ENCODE results near the gene PPIP5K2.

Gene PPIP5K2

DNA sequence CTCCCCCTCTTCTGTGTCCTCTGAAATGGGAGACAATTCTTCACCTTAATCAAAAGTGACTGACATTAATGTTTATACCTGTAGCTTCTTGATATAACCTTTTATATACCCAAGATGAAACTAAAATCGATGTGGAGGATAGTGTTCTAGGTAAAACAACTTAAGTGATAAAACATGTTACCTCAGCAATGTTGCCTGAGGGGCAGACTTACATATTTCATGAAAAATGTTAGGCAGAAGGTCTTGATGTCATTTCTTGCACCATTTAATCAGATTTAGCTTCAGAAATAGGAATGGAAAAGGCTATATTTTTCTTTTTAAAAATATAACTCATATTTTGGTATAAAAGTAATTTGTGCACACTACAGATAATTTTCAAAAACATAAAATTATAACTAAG is 115.8 kb downstream of the PPIP5K2 start:
- TF ChIP-seq, protein P1, sequence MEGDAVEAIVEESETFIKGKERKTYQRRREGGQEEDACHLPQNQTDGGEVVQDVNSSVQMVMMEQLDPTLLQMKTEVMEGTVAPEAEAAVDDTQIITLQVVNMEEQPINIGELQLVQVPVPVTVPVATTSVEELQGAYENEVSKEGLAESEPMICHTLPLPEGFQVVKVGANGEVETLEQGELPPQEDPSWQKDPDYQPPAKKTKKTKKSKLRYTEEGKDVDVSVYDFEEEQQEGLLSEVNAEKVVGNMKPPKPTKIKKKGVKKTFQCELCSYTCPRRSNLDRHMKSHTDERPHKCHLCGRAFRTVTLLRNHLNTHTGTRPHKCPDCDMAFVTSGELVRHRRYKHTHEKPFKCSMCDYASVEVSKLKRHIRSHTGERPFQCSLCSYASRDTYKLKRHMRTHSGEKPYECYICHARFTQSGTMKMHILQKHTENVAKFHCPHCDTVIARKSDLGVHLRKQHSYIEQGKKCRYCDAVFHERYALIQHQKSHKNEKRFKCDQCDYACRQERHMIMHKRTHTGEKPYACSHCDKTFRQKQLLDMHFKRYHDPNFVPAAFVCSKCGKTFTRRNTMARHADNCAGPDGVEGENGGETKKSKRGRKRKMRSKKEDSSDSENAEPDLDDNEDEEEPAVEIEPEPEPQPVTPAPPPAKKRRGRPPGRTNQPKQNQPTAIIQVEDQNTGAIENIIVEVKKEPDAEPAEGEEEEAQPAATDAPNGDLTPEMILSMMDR (IDR thresholded peaks at IDR 0.05; ENCODE audit: low read depth, low read length, missing control alignments) = no peak
- DNase-seq (ENCODE audit: low read depth) = no peak
- H3K4me3 ChIP-seq (ENCODE audit: low read depth, low read length) = no peak overlapping the region

GRCh38 chr5:103237778-103238177 is 117.7 kb downstream of the PPIP5K2 start:
- DNase-seq (ENCODE audit: low read depth) = no peak
- TF ChIP-seq, protein P1 (IDR thresholded peaks at IDR 0.05; ENCODE audit: low read depth, low read length, missing control alignments) = no peak
- no peak overlapping the region for H3K4me3 ChIP-seq (ENCODE audit: low read depth, low read length)

DNA sequence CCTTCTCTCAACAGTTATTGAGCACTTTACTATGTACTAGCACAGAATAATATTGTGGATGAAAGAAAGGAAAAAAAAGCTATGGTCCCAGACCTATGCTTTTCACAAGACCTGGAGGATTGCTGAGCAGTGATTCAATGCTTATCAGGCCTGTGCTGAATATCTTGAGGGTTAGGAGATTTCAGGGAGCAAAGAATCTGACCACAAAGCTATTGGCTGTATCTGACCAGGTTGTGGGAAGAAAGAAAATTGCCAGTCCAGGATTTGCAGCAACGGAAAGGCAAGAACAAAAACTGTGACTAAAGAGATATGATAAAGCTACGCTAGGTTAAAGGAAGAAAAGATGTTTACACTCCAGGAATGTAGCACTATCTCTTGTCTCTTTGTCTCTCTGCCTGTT is 123.6 kb downstream of the PPIP5K2 start:
- no peak for DNase-seq (ENCODE audit: low read depth)
- H3K4me3 ChIP-seq (ENCODE audit: low read depth, low read length) = no peak overlapping the region
- TF ChIP-seq, protein P1 (IDR thresholded peaks at IDR 0.05; ENCODE audit: low read depth, low read length, missing control alignments) = no peak

- DNase-seq (ENCODE audit: low read depth) = no peak
- no peak overlapping the region for H3K4me3 ChIP-seq (ENCODE audit: low read depth, low read length)
- TF ChIP-seq, protein P1 (IDR thresholded peaks at IDR 0.05; ENCODE audit: low read depth, low read length, missing control alignments) = no peak
These were observed 124.3 kb downstream of the PPIP5K2 start for GRCh38 chr5:103244398-103244797.

- H3K4me3 ChIP-seq (ENCODE audit: low read depth, low read length) = no peak overlapping the region
- TF ChIP-seq, protein P1 (IDR thresholded peaks at IDR 0.05; ENCODE audit: low read depth, low read length, missing control alignments) = no peak
- DNase-seq (ENCODE audit: low read depth) = no peak
These were observed 125.7 kb downstream of the PPIP5K2 start for GRCh38 chr5:103245761-103246160.

- TF ChIP-seq, protein P1 (IDR thresholded peaks at IDR 0.05; ENCODE audit: low read depth, low read length, missing control alignments) = no peak
- no peak for DNase-seq (ENCODE audit: low read depth)
- no peak overlapping the region for H3K4me3 ChIP-seq (ENCODE audit: low read depth, low read length)
These were observed 127.0 kb downstream of the PPIP5K2 start for GRCh38 chr5:103247118-103247517.

DNA sequence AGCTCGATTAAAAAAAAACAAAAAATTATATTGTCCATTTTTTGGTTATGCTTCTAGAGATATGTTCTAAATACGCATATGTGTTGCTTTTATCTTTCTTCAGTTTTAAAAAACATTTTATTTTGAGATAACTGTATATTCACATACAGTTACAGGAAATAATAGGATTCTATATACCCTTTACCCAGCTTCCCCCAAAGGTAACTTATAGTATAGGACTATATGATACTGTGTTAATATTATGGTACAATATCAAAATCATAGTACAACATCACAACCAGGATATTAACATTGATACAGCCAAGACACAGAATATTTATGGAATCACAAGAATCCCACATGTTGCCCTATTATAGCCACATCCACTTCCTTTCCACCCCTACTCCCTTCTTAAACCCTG is 129.0 kb downstream of the PPIP5K2 start:
- TF ChIP-seq, protein P1 (IDR thresholded peaks at IDR 0.05; ENCODE audit: low read depth, low read length, missing control alignments) = no peak
- no peak for DNase-seq (ENCODE audit: low read depth)
- no peak overlapping the region for H3K4me3 ChIP-seq (ENCODE audit: low read depth, low read length)

Data from GM12864 (cell line).